SK-N-DZ (cell line): ENCODE data around the gene BHLHE23.
A peak's percentile ranks its signal among the peaks of the same experiment; 100 is the strongest.

Source experiments
- DNase-seq: peaks from one replicate; pipeline ENCODE4 v3.0.0-alpha.2; 2015; ENCODE audit warnings: low spot score

Gene BHLHE23

DNA sequence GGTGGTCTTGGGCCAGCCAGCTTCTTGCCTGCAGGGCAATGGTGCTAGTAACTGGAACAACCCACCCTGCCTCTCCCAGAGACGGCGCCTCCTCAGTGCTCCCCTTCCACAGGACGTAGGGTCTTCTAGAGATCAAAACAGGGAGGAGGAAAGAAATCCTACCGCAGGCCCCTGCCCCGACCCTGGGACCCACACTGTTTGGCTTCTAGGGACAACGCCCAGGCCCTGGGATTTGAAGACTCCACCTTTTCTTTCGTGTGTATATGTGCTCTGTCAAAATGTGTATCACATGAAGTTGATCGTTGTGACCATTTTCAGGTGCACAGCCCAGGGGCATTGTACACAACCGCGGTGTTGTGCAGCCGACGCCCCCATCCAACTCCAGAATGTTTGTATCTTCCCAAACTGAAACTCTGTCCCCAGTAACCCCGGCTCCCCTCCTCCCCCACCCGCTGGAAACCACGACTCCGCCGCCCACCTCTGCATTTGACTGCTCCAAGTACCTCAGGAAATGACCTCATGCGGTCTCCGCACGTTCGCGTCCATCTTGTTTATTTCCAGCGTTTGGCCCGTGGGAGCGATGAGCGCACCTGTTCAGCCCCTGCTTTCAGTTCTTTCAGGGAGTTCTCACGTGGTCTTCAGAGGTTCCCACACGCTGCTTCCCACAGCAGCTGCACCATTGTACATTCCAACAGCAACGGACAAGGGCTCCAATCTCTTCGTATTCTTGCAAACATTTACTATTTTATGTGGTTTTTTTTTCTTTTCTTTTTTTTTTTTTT lies 3.4 kb upstream of the BHLHE23 start:
- no peak for DNase-seq

DNA sequence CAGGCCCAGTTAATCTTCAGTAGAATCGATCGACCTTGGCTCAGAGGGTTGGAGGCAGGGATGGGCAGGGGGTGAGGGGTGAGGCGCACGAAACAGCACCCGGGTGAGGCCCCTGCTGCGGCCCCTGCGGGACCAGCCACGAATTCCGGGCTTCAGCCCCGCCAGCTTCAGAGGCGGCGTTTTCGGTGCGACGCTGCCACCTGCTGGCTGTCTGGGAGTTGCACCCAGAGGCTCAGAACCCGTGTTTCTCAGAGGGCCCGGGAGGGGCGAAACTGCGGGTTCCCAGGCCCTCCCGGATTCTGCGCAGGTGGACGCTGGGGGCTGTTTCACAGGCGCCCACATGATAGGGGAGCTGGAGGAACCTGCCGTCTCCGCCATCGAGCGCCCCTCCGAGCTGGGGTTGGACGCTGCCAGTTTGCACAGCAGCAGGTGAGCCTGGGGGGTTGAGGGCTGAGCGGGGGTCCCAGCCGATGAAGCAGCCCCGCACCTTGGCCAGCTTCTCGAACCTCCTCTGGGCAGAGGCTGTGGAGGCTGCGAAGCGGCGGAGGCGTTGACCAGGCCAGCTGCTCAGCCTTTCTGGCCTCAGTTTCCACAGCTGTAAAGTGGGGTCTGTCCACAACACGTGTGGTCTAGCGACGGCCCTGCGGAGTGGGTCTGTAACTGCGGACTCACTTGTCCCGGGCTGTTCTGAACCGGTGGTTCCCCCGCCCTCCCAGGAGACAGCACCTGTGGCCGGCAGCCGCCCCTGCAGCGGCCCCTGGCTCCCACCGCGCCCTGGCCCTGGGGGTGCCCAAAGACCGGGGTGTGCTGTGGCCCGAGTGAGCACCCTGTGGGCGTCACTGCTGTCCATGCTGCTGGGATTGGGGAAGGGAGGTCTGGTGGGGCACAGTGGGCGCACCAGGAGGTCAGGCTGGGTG lies 2.5 kb upstream of the BHLHE23 start:
- DNase-seq = peak; percentile 74

DNA sequence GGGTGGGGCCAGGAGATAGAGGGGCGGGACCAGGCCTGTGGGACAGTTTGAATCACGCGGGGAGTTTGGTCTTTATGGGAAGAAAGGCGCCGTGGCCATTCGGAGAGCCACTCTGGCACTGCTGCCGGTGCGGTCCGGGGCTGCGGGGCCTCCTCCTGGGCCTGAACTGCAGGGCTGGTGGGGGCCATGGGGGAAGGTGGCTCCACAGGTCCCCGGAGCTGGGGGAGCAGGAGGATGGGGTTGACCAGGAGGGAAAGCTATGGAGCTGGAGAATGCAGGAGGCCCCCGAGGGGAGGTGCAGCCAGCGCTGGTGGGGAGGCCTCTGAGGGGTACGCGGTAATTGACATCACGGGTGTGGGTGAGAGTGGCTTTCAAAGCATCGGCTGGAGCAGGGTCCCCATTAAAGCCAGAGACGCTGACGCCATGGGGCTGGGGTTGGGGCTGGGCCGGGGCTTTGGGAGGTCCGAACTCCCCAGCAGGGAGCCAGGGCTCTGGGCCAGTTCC lies 1.8 kb upstream of the BHLHE23 start:
- no peak for DNase-seq

GRCh38 chr20:63007646-63008488 lies 1.1 kb upstream of the BHLHE23 start:
- DNase-seq = no peak

DNA sequence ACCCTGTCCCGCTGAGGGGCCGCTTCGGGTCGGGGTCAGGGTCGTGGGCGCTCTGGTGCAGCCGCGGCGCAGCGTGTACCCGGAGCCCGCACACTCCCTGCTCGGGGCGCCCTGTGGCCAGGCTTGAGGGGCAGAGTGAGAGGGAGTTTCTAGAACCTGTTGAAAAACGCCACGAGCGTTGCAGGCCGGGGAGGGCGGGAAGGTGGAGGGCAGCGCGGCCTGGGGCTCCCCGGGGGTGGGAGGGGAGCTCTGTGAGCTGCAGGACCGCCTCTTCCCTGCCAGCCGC lies 539 bp upstream of the BHLHE23 start:
- DNase-seq = no peak

GRCh38 chr20:63005862-63006539 lies 763 bp downstream of the BHLHE23 start:
- DNase-seq = no peak

DNA sequence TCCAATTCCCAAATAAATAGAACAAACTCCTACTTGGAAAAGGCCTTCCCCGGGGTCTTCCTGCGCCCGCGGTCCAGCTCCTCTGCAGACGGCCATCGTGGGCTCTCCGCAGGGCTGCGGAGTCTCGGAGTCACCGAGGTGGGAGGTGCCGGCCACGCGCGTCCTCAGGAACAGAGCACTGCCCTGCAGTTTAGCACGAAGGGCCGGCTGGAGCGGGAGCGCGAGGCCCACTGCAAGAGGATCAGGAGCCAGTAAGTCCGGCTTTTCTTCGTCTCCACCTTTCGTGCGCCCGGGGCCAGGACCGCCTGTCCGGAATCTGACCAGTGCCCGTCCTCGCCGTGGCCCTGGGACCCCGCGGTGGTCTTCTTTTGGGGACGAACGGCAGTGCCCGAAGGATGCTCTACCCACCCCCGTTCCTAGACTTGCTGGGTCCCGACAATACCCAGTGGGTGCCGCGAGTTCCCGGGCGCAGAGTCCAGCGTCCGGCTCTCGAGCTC lies 1.4 kb downstream of the BHLHE23 start:
- DNase-seq = no peak

- no peak for DNase-seq
Measured at GRCh38 chr20:63004607-63005364, 2.0 kb downstream of the BHLHE23 start.

DNA sequence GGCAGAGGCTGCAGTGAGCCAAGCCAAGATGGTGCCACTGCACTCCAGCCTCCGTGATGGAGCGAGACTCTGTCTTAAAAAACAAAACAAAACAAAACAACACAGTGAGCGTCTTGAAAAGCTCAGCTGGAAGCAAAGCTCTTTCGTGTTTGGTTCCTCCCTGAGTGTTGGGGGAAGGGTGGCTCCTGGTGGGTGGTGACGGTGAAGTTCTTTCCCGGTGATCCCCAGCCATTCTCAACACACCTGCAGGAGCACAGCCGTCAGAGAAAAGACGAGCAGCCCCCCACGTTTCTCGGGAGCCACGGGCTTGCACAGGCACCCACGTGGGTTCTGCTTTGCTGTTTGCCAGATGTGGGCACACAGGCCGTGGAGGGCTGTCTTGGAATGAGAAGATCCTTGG lies 3.2 kb downstream of the BHLHE23 start:
- DNase-seq = no peak

DNA sequence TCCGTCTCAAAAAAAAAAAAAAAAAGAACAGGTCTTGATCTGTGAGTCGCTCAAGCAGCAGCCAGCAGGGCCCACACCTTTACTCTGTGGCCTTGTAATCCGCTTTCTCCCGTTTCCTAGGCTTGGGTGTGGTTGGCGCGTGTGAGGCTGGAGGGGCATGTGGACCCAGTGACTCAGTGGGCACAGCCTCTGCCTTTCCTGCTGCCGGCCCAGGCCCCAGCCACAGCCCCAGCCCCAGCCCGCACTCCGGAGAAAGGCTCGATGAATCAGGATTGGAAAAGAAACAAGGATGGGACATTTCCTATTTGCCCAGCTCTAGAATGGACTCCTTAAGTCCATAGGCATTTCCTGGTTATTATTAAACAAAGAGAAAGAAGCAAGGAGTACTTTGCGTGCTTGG lies 4.3 kb downstream of the BHLHE23 start:
- DNase-seq = no peak

DNA sequence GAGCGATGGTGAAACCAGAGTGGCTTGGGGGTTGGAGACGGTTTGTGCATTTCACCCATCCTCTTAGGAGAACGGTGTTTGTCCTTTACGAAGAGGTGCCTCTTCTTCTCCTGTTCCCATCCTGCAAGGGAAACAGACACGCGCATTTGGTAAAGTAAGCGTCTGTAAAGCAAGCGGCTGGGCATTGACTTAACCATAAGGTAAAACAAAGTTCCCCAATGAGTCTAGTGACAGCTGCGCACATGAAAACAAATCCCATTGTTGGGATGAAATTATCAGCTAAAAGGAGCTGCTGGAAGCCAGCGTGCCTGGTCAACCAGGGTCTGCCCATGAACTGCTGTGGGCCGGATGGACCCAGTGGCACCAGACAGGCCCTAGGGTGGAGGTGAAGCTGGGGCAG lies 5.8 kb downstream of the BHLHE23 start:
- no peak for DNase-seq

GRCh38 chr20:63000036-63000435 lies 6.7 kb downstream of the BHLHE23 start:
- DNase-seq = no peak

- no peak for DNase-seq
Measured at GRCh38 chr20:62999580-62999979, 7.2 kb downstream of the BHLHE23 start.

DNA sequence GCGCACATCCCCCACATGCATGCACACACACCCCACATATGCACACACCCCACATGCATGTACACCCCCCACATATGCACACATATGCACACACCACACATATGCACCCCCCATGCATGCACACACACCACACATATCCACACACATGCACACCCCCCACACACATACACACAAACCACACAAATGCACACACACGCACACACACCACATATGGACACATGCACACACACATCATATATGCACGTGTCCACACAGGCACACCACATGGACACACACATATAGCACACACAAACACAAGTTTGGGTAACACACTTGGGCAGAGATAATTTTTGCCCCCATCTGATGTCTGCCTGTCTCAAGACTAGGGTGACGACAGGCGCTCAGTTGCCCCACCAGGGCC lies 8.3 kb downstream of the BHLHE23 start:
- no peak for DNase-seq

GRCh38 chr20:62997417-62998035 lies 9.2 kb downstream of the BHLHE23 start:
- DNase-seq = no peak

DNA sequence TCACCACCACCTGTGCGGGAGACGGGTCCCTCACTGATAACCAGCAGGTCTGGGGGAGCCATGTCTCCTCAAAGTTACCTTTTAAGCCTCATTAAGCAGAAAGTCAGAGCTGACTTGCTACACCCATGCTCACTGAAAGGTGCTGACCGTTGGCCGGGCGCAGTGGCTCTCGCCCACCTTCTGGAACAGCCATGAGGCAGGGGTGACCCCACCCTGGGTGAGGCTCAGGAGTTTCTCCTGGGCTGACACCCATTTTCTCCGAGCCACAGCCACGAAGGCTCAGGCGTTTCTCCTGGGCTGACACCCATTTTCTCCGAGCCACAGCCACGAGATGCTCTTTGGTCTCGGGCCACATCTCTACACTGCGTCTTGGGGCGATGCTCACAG lies 10.2 kb downstream of the BHLHE23 start:
- no peak for DNase-seq

- no peak for DNase-seq
Measured at GRCh38 chr20:62995898-62996595, 10.7 kb downstream of the BHLHE23 start.

DNA sequence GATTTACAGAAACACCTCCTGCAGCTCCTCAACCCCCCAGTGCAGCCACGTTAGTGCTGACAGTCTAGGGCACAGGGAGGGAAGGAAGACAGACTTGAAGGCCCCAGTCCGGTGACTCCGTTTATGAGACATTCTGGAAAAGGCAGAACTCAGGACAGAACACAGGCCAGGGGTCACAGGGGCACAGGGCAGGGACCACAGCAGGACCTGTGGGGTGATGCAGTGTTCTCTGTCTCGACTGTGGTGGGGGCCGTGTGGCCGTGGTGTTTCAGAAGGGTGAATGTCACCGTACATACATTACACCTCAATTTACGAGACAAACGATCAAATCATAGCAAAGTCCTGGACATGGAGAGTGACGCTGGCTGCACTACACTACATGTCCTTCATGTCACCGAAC lies 11.3 kb downstream of the BHLHE23 start:
- DNase-seq = no peak

DNA sequence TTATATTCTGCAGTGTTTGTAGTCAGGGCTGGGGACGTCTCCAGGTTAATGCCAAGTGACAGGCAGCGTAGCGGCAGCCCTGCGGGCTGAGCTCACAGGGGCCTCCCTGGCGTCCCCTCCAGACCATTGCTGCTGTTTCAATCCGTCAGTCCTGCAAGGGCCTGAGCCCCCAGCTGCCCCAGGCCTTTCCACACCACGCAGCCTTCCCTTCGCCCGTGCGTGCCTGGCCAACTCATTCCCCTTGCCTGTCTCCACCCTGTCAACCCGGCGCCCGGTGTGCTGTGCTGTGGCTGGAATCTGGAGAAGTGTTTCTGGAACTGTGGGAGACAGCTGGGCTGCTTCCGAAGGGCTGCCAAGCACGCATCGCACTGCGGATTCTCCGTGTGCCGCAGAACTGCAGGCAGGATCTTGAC lies 11.9 kb downstream of the BHLHE23 start:
- peak; percentile 54 for DNase-seq
